H9 (cell line): ENCODE measurements around the gene INPP5A. TPM values are rescaled to one million over a fixed set of nuclear protein-coding genes. Genes with fewer than 3 reads are reported as not detected.
A peak's percentile ranks its signal among the peaks of the same experiment; 100 is the strongest.

Experiments
- DNase-seq: peaks from one replicate; pipeline ENCODE4 v3.0.0-alpha.2; 2017
- H2AFZ ChIP-seq: one replicate; pipeline ENCODE4 v1.6.1; 2013; ENCODE audit warnings: mild to moderate bottlenecking, low read length, control low read depth, moderate library complexity
- H2AK5ac ChIP-seq: 2 replicates; pipeline ENCODE4 v1.6.1; 2013; ENCODE audit warnings: low read length, control low read depth, mixed read lengths; ENCODE audit not compliant: insufficient read length
- H2BK120ac ChIP-seq: one replicate; pipeline ENCODE4 v1.6.1; 2013; ENCODE audit warnings: low read depth, mild to moderate bottlenecking, low read length, control low read depth, inconsistent platforms; ENCODE audit not compliant: poor library complexity, severe bottlenecking
- H2BK12ac ChIP-seq: 2 replicates; pipeline ENCODE4 v1.6.1; 2013; ENCODE audit warnings: low read length, control low read depth, mixed read lengths, low read depth; ENCODE audit not compliant: insufficient read length
- H2BK15ac ChIP-seq: 2 replicates; pipeline ENCODE4 v1.6.1; 2013; ENCODE audit warnings: low read depth, low read length, control low read depth
- H2BK20ac ChIP-seq: one replicate; pipeline ENCODE4 v1.6.1; 2013; ENCODE audit warnings: low read depth, mild to moderate bottlenecking, low read length, control low read depth, inconsistent platforms; ENCODE audit not compliant: poor library complexity, severe bottlenecking
- H2BK5ac ChIP-seq: 2 replicates; pipeline ENCODE4 v1.6.1; 2013; ENCODE audit warnings: low read length, control low read depth, mixed read lengths; ENCODE audit not compliant: insufficient read length
- H3K14ac ChIP-seq: 2 replicates; pipeline ENCODE4 v1.6.1; 2013; ENCODE audit warnings: low read length, control low read depth; ENCODE audit not compliant: insufficient read depth
- H3K18ac ChIP-seq: 2 replicates; pipeline ENCODE4 v1.6.1; 2013; ENCODE audit warnings: low read depth, mild to moderate bottlenecking, mixed read lengths, low read length, control low read depth; ENCODE audit not compliant: insufficient read length
- H3K23ac ChIP-seq: 2 replicates; pipeline ENCODE4 v1.6.1; 2013; ENCODE audit warnings: low read length, control low read depth, mixed read lengths, low read depth; ENCODE audit not compliant: insufficient read length
- H3K23me2 ChIP-seq: 2 replicates; pipeline ENCODE4 v1.6.1; 2013; ENCODE audit warnings: low read depth, mild to moderate bottlenecking, mixed read lengths, low read length, control low read depth; ENCODE audit not compliant: insufficient read length, poor library complexity, severe bottlenecking
- H3K27ac ChIP-seq: 2 replicates; pipeline ENCODE4 v1.5.1; 2013; ENCODE audit warnings: low read length, control low read depth, mixed read lengths, low read depth; ENCODE audit not compliant: insufficient read length
- H3K27me3 ChIP-seq: 2 replicates; pipeline ENCODE4 v1.6.1; 2013; ENCODE audit warnings: low read length, control low read depth, inconsistent platforms; ENCODE audit not compliant: insufficient read depth
- H3K4ac ChIP-seq: 2 replicates; pipeline ENCODE4 v1.6.1; 2013; ENCODE audit warnings: low read depth, mild to moderate bottlenecking, control low read depth, inconsistent platforms, low read length, moderate library complexity
- H3K4me1 ChIP-seq: 2 replicates; pipeline ENCODE4 v1.6.1; 2013; ENCODE audit warnings: low read length, control low read depth, inconsistent platforms; ENCODE audit not compliant: insufficient read depth
- H3K4me2 ChIP-seq: 2 replicates; pipeline ENCODE4 v1.6.1; 2013; ENCODE audit warnings: low read length, control low read depth, mixed read lengths; ENCODE audit not compliant: insufficient read length, insufficient read depth
- H3K56ac ChIP-seq: 2 replicates; pipeline ENCODE4 v1.6.1; 2013; ENCODE audit warnings: low read depth, mild to moderate bottlenecking, mixed read lengths, low read length, control low read depth; ENCODE audit not compliant: insufficient read length
- H3K79me1 ChIP-seq: 2 replicates; pipeline ENCODE4 v1.6.1; 2013; ENCODE audit warnings: low read depth, mild to moderate bottlenecking, moderate library complexity, low read length, control low read depth, inconsistent platforms; ENCODE audit not compliant: insufficient read depth, poor library complexity, severe bottlenecking
- H3K79me2 ChIP-seq: 2 replicates; pipeline ENCODE4 v1.6.1; 2013; ENCODE audit warnings: low read length, control low read depth, inconsistent platforms; ENCODE audit not compliant: insufficient read depth
- H3K9ac ChIP-seq: 2 replicates; pipeline ENCODE4 v1.6.1; 2013; ENCODE audit warnings: low read length, control low read depth, mixed read lengths; ENCODE audit not compliant: insufficient read length; ENCODE audit errors: extremely low read depth
- H3K9me3 ChIP-seq: one replicate; pipeline ENCODE4 v1.6.1; 2013; ENCODE audit warnings: low read depth, low read length, inconsistent platforms; ENCODE audit not compliant: control insufficient read depth
- H3T11ph ChIP-seq: one replicate; pipeline ENCODE4 v1.6.1; 2013; ENCODE audit warnings: mild to moderate bottlenecking, low read length, control low read depth, inconsistent platforms
- H4K20me1 ChIP-seq: one replicate; pipeline ENCODE4 v1.6.1; 2013; ENCODE audit not compliant: control insufficient read depth, insufficient read length, insufficient read depth
- H4K5ac ChIP-seq: 2 replicates; pipeline ENCODE4 v1.6.1; 2013; ENCODE audit warnings: low read depth, mild to moderate bottlenecking, mixed read lengths, low read length, control low read depth; ENCODE audit not compliant: insufficient read length
- H4K8ac ChIP-seq: replicated peaks from 2 replicates; pipeline ENCODE4 v1.6.1; 2013; ENCODE audit warnings: low read length, control low read depth, mixed read lengths, low read depth; ENCODE audit not compliant: insufficient read length
- H4K91ac ChIP-seq: 2 replicates; pipeline ENCODE4 v1.6.1; 2013; ENCODE audit warnings: low read depth, mild to moderate bottlenecking, moderate library complexity, mixed read lengths, low read length, control low read depth; ENCODE audit not compliant: insufficient read length
- H3K27ac Mint-ChIP-seq, 3 experiments: 2 replicates in 2 of 3; 3 replicates in 1 of 3; pipeline ENCODE4 v1.8.0; 2020 to 2021; ENCODE audit warnings: mixed read lengths in 3 of 3, mild to moderate bottlenecking in 1 of 3, moderate library complexity in 1 of 3
- H3K27me3 Mint-ChIP-seq: 2 replicates; pipeline ENCODE4 v1.8.0; 2021; ENCODE audit warnings: low read depth, mild to moderate bottlenecking, moderate library complexity, mixed read lengths
- H3K36me3 Mint-ChIP-seq, 3 experiments: 2 replicates in 2 of 3; 3 replicates in 1 of 3; pipeline ENCODE4 v1.8.0; 2020 to 2021; ENCODE audit warnings: low read depth in 3 of 3, mixed read lengths in 3 of 3; ENCODE audit not compliant: insufficient read depth in 1 of 3
- H3K4me1 Mint-ChIP-seq, 2 experiments: 2 replicates each; pipeline ENCODE4 v1.8.0; 2020; ENCODE audit warnings: mixed read lengths in 2 of 2
- H3K4me3 Mint-ChIP-seq, 2 experiments: 2 replicates in 1 of 2; 3 replicates in 1 of 2; pipeline ENCODE4 v1.8.0; 2020 to 2021; ENCODE audit warnings: mild to moderate bottlenecking in 2 of 2, mixed read lengths in 2 of 2, moderate library complexity in 1 of 2
- H3K9me3 Mint-ChIP-seq, 2 experiments: 2 replicates in 1 of 2; 3 replicates in 1 of 2; pipeline ENCODE4 v1.8.0; 2020; ENCODE audit warnings: mild to moderate bottlenecking in 2 of 2, mixed read lengths in 2 of 2, moderate library complexity in 1 of 2
- CTCF ChIP-seq: fragments of 200-600 bp; sonication (generic); conservative IDR thresholded peaks from 3 replicates; pipeline ENCODE4 v1.8.0; 2021; ENCODE audit warnings: antibody characterized with exemption, mild to moderate bottlenecking
- WGBS: extraction: QIAGEN DNeasy Blood & Tissue Kit; methylation state at CpG from one replicate; pipeline ENCODE4 v1.1.7; 2013; ENCODE audit warnings: missing lambda C conversion rate, low lambda C conversion rate, mixed read lengths; ENCODE audit not compliant: insufficient read length; ENCODE audit errors: extremely low coverage; 5-methylcytosine and 5-hydroxymethylcytosine counted together
- total RNA-seq: library from RNA; stranded (reverse); gene quantifications from 2 replicates; pipeline ENCODE4 v1.2.1, GENCODE V29; 2021

The INPP5A gene
- total RNA-seq, 1 experiment from 2014 or later, result 17.7 TPM

DNA sequence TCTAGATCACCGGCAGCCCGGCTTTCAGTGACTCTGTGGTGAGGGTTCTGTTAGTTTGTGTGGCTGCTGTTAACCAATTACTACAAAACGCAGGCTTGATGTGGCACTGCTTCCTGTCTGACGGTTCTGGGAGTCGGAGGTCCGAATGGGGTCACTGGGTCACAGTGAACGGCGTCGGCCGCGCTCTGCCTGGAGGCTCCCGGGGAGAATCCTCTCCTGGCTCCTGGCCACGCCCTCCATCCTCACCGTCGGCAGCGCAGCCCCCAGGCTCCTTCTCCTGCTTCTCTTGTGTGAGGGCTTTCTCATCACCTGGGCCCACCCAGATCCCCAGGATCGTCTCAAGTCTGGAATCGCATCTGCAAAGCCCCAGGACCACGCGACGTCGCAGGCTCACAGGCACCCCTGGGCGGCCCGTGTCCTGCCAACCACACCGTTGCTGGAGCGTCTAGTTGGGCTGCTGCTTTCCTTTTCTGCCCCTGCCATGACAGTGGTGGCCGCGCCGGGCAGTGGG, 280.2 kb downstream of the INPP5A start:
- H4K8ac ChIP-seq, result no peak overlapping the region
- no CpG with 5 or more reads among the region's 29 CpGs for WGBS
- H2AFZ ChIP-seq, result no peak overlapping the region
- H3K4ac ChIP-seq, result no peak overlapping the region
- H3K9ac ChIP-seq, result no peak overlapping the region
- H3K23ac ChIP-seq, result no peak overlapping the region
- no peak overlapping the region for H3T11ph ChIP-seq
- H3K27ac Mint-ChIP-seq, result no peak overlapping the region
- no peak overlapping the region for H3K4me2 ChIP-seq
- no peaks in the 10 kb centered on the region for H3K79me1 ChIP-seq
- H2BK20ac ChIP-seq, result no peak overlapping the region
- H3K4me1 Mint-ChIP-seq, result no peaks in the 10 kb centered on the region
- H3K9me3 Mint-ChIP-seq, result peaks cover 3 to 7% of the 10 kb centered on the region in 2 experiments
- H3K23me2 ChIP-seq, result peaks cover under 1% of the 10 kb centered on the region
- peaks cover 10% of the 10 kb centered on the region for H3K27me3 Mint-ChIP-seq
- H3K56ac ChIP-seq, result no peak overlapping the region
- no peak overlapping the region for H2AK5ac ChIP-seq
- H3K14ac ChIP-seq, result no peak overlapping the region
- no peaks in the 10 kb centered on the region for H3K4me1 ChIP-seq
- no peak overlapping the region for H2BK15ac ChIP-seq
- no peak overlapping the region for H2BK120ac ChIP-seq
- no peak overlapping the region for H2BK5ac ChIP-seq
- H3K9me3 ChIP-seq, result peaks cover 10% of the 10 kb centered on the region
- H4K5ac ChIP-seq, result no peak overlapping the region
- no peaks in the 10 kb centered on the region for H4K20me1 ChIP-seq
- H3K27me3 ChIP-seq, result no peaks in the 10 kb centered on the region
- peak; percentile 16 for DNase-seq
- H3K18ac ChIP-seq, result no peak overlapping the region
- peaks cover 2 to 4% (median 3%) of the 10 kb centered on the region in 3 experiments; a peak in 3 of 7 replicates for H3K36me3 Mint-ChIP-seq
- no peak overlapping the region for H3K4me3 Mint-ChIP-seq
- H3K27ac ChIP-seq, result no peak overlapping the region
- H3K79me2 ChIP-seq, result no peaks in the 10 kb centered on the region
- H4K91ac ChIP-seq, result no peak overlapping the region
- no peak for TF ChIP-seq CTCF
- H2BK12ac ChIP-seq, result no peak overlapping the region
